ENCODE measurements around the gene RRBP1. TPM values are rescaled to one million over a fixed set of nuclear protein-coding genes. Genes with fewer than 3 reads are reported as not detected.

RRBP1 gene
- total and polyA plus RNA-seq, 2 of the 4 experiments (the other 2 are of a cell fraction) = 90.2 to 136 TPM

GRCh38 chr20:17720755-17721154, 38.7 kb upstream of the RRBP1 start:
- in situ Hi-C loops (cut with MboI; ENCODE audit: low sequenced_read_pairs) = no loop called here
- Histone ChIP-seq H3K4me2 (ENCODE audit: low read depth, low read length) (no peak overlapping the region), H4K91ac (ENCODE audit: insufficient read depth, low read depth, low read length) (no peak overlapping the region), H3K14ac (replicated peaks; ENCODE audit: low read depth, low read length) (no peak overlapping the region), H2BK20ac (ENCODE audit: low read depth, low read length) (no peak overlapping the region), H3K56ac (ENCODE audit: extremely low read depth, insufficient read depth, low read length) (no peak overlapping the region), H2BK120ac (ENCODE audit: low read depth, low read length) (no peak overlapping the region), H3K9me1 (ENCODE audit: insufficient read depth, low read length) (no peaks in the 10 kb centered on the region; the same call in none of the 2 replicates), H3K4me1 (ENCODE audit: control insufficient read depth, insufficient read depth, low read length) (no peaks in the 10 kb centered on the region; the same call in 1 of the 2 replicates), H3K4me3 (ENCODE audit: insufficient read depth, low read depth, low read length) (no peak overlapping the region), H2AFZ (replicated peaks; ENCODE audit: low read length, poor library complexity) (peak overlapping the region; percentile 58), H2BK15ac (ENCODE audit: low read depth, low read length) (no peak overlapping the region), H4K20me1 (ENCODE audit: insufficient read depth, low read length) (no peaks in the 10 kb centered on the region), H3K23ac (ENCODE audit: low read depth, low read length) (no peak overlapping the region), H4K5ac (ENCODE audit: low read depth, low read length) (no peak overlapping the region), H2AK9ac (replicated peaks; ENCODE audit: low read depth, low read length, poor library complexity) (no peak overlapping the region), H4K8ac (ENCODE audit: low read depth in 2 of 2, low read length in 2 of 2) (no peak overlapping the region), H2BK5ac (ENCODE audit: low read depth, low read length, poor library complexity, severe bottlenecking) (no peak overlapping the region), H3K9me3 (ENCODE audit: control insufficient read depth, insufficient read depth, low read length) (no peaks in the 10 kb centered on the region), H3K27me3 (ENCODE audit: control insufficient read depth, insufficient read depth, low read length) (peaks cover 15% of the 10 kb centered on the region), H2AK5ac (ENCODE audit: low read depth, low read length) (no peak overlapping the region), H3K36me3 (ENCODE audit: control insufficient read depth, insufficient read depth, low read length) (no peaks in the 10 kb centered on the region), H3K79me1 (ENCODE audit: low read depth in 1 of 2, low read length in 2 of 2) (no peaks in the 10 kb centered on the region), H3K18ac (ENCODE audit: low read depth, low read length) (no peak overlapping the region), H3K27ac (ENCODE audit: insufficient read depth, low read length) (no peak overlapping the region), H3K4ac (ENCODE audit: low read depth, low read length) (no peak overlapping the region), H3K9ac (ENCODE audit: low read depth, low read length) (no peak overlapping the region)
- dilution Hi-C loops (cut with HindIII; ENCODE audit: low sequenced_read_pairs, unreplicated experiment) = no loop called here
- intact Hi-C loops (cut with micrococcal nuclease) = no loop called here
- BruUV-seq (replicated peaks) = no TSS peak
- ChIA-PET POLR2A (ENCODE audit: unreplicated experiment) (no interaction called here), CTCF (no interaction called here)
- ATAC-seq (ENCODE audit: low read depth) (no peak), DNase-seq (no peak)
- no peak for TF ChIP-seq CTCF (conservative IDR thresholded peaks at IDR 0.05; ENCODE audit: low read depth, low read length)
- peak; percentile 93 for TF ChIP-seq MAFK (IDR thresholded peaks at IDR 0.05; ENCODE audit: low read depth, low read length)
- whole genome bisulfite sequencing, 2 experiments (ENCODE audit: extremely low coverage in 2 of 2, insufficient read length in 1 of 2) = no CpG with 5 or more reads among the region's 4 CpGs
